Endodermal cell (in vitro differentiated cells): ENCODE results near the gene NRXN3. TPM values are rescaled to one million over a fixed set of nuclear protein-coding genes. Genes with fewer than 3 reads are reported as not detected.

Experiments used
- DNase-seq: peaks from one replicate; pipeline ENCODE4 v3.0.0-alpha.2; 2017
- H3K27ac ChIP-seq: 2 replicates; pipeline ENCODE4 v1.5.1; 2013; ENCODE audit warnings: mild to moderate bottlenecking, low read depth, low read length, moderate library complexity
- H3K27me3 ChIP-seq: 2 replicates; pipeline ENCODE4 v1.6.1; 2013; ENCODE audit warnings: mild to moderate bottlenecking, low read length, moderate library complexity; ENCODE audit not compliant: insufficient read depth, control insufficient read depth, poor library complexity, severe bottlenecking
- H3K36me3 ChIP-seq: 2 replicates; pipeline ENCODE4 v1.7.0; 2013; ENCODE audit warnings: mild to moderate bottlenecking, low read length, moderate library complexity; ENCODE audit not compliant: control insufficient read depth, insufficient read depth
- H3K4me1 ChIP-seq: one replicate; pipeline ENCODE4 v1.7.0; 2013; ENCODE audit warnings: low read length; ENCODE audit not compliant: control insufficient read depth, insufficient read depth
- H3K4me3 ChIP-seq: 2 replicates; pipeline ENCODE4 v1.5.1; 2013; ENCODE audit warnings: mild to moderate bottlenecking, low read length, moderate library complexity
- H3K9ac ChIP-seq: 2 replicates; pipeline ENCODE4 v1.6.1; 2013; ENCODE audit warnings: mild to moderate bottlenecking, low read length, moderate library complexity; ENCODE audit not compliant: poor library complexity, severe bottlenecking; ENCODE audit errors: extremely low read depth
- H3K9me3 ChIP-seq: 2 replicates; pipeline ENCODE4 v1.6.1; 2013; ENCODE audit warnings: mild to moderate bottlenecking, low read length, moderate library complexity; ENCODE audit not compliant: control insufficient read depth
- H3K27ac Mint-ChIP-seq: 2 replicates; pipeline ENCODE4 v1.8.0; 2020; ENCODE audit warnings: mixed read lengths
- H3K27me3 Mint-ChIP-seq: 2 replicates; pipeline ENCODE4 v1.8.0; 2021; ENCODE audit warnings: mild to moderate bottlenecking, mixed read lengths; ENCODE audit not compliant: insufficient read depth
- H3K36me3 Mint-ChIP-seq: 2 replicates; pipeline ENCODE4 v1.8.0; 2020; ENCODE audit warnings: low read depth, mixed read lengths
- H3K4me1 Mint-ChIP-seq: 2 replicates; pipeline ENCODE4 v1.8.0; 2020; ENCODE audit warnings: mixed read lengths
- H3K4me3 Mint-ChIP-seq: 2 replicates; pipeline ENCODE4 v1.8.0; 2020; ENCODE audit warnings: mild to moderate bottlenecking, moderate library complexity, mixed read lengths
- H3K9me3 Mint-ChIP-seq: 2 replicates; pipeline ENCODE4 v1.8.0; 2020; ENCODE audit warnings: mild to moderate bottlenecking, mixed read lengths
- WGBS, 2 experiments: methylation state at CpG; one replicate each; pipeline versions ENCODE4 v1.1.5 to v1.1.7; 2013; ENCODE audit warnings: missing lambda C conversion rate in 2 of 2, mixed read lengths in 1 of 2; ENCODE audit not compliant: insufficient coverage in 1 of 2, insufficient read length in 1 of 2; 5-methylcytosine and 5-hydroxymethylcytosine counted together
- total RNA-seq, 2 donors: library from RNA; stranded (reverse); fragmentation: NEBNext Ultra II Directional in 1 of 2; extraction: Animal tissue kit (Norgen Biotek cat#: 25700) in 1 of 2; gene quantifications; 2 replicates in 1 of 2; 3 replicates in 1 of 2; pipeline ENCODE4 v1.2.1, GENCODE V29; 2021
- TF ChIP-seq, protein P1 (sequence below): fragments of 200-600 bp; sonication (generic); conservative IDR thresholded peaks from 2 replicates; pipeline ENCODE4 v1.5.0; 2021; ENCODE audit warnings: antibody characterized with exemption, mild to moderate bottlenecking

Gene NRXN3
- total RNA-seq, 2 donors from 2014 or later = 20.9 to 21.4 TPM

- Histone ChIP-seq H3K4me1 (no peaks in the 10 kb centered on the region), H3K27me3 (no peaks in the 10 kb centered on the region), H3K9ac (no peak overlapping the region), H3K36me3 (no peaks in the 10 kb centered on the region), H3K9me3 (no peaks in the 10 kb centered on the region), H3K27ac (no peak overlapping the region), H3K4me3 (no peak overlapping the region)
- H3K36me3 Mint-ChIP-seq = no peaks in the 10 kb centered on the region
- no peak overlapping the region for H3K27ac Mint-ChIP-seq
- H3K4me3 Mint-ChIP-seq = no peak overlapping the region
- no peaks in the 10 kb centered on the region for H3K27me3 Mint-ChIP-seq
- no peak for DNase-seq
- no peaks in the 10 kb centered on the region for H3K9me3 Mint-ChIP-seq
- 90 to 93% methylated on average over 4 to 5 of the region's 5 CpGs for WGBS, 2 experiments
- TF ChIP-seq, protein P1, sequence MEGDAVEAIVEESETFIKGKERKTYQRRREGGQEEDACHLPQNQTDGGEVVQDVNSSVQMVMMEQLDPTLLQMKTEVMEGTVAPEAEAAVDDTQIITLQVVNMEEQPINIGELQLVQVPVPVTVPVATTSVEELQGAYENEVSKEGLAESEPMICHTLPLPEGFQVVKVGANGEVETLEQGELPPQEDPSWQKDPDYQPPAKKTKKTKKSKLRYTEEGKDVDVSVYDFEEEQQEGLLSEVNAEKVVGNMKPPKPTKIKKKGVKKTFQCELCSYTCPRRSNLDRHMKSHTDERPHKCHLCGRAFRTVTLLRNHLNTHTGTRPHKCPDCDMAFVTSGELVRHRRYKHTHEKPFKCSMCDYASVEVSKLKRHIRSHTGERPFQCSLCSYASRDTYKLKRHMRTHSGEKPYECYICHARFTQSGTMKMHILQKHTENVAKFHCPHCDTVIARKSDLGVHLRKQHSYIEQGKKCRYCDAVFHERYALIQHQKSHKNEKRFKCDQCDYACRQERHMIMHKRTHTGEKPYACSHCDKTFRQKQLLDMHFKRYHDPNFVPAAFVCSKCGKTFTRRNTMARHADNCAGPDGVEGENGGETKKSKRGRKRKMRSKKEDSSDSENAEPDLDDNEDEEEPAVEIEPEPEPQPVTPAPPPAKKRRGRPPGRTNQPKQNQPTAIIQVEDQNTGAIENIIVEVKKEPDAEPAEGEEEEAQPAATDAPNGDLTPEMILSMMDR = no peak
- H3K4me1 Mint-ChIP-seq = peaks cover 23% of the 10 kb centered on the region
Observed at GRCh38 chr14:78752518-78753188, 582.5 kb downstream of the NRXN3 start.

GRCh38 chr14:78754059-78754458, 583.9 kb downstream of the NRXN3 start:
- WGBS, 2 experiments = 95 to 100% methylated on average over 2 to 6 of the region's 6 CpGs
- Mint-ChIP-seq H3K27ac (no peak overlapping the region), H3K4me3 (no peak overlapping the region), H3K36me3 (no peaks in the 10 kb centered on the region), H3K9me3 (no peaks in the 10 kb centered on the region), H3K4me1 (peaks cover 36% of the 10 kb centered on the region), H3K27me3 (no peaks in the 10 kb centered on the region)
- H3K27me3 ChIP-seq = no peaks in the 10 kb centered on the region
- DNase-seq = no peak
- TF ChIP-seq, protein P1 = no peak
- no peak overlapping the region for H3K4me3 ChIP-seq
- no peak overlapping the region for H3K9ac ChIP-seq
- H3K9me3 ChIP-seq = no peaks in the 10 kb centered on the region
- H3K4me1 ChIP-seq = peaks cover 1% of the 10 kb centered on the region
- H3K27ac ChIP-seq = no peak overlapping the region
- H3K36me3 ChIP-seq = no peaks in the 10 kb centered on the region

DNA sequence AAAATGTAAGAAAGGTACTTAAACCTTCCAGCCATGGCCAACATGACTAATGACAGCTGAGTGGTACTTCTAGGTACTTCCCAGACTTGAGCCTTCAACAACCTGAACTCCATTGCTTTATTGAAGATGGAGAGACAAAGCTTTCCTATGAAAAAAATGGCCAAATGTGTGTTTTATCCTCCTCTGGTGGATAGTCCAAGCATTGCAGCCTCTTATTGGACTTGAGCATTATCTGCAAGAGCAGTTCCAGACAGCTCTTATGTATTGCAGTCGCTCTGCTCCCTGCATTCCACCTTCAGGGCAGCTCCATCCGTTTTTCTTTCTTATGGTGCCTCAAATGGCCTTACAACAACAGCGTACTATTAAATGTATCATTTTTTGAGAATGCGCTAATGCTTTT, 588.2 kb downstream of the NRXN3 start:
- Mint-ChIP-seq H3K9me3 (no peaks in the 10 kb centered on the region), H3K4me1 (peaks cover 43% of the 10 kb centered on the region), H3K4me3 (no peak overlapping the region), H3K27me3 (no peaks in the 10 kb centered on the region), H3K36me3 (no peaks in the 10 kb centered on the region), H3K27ac (no peak overlapping the region)
- Histone ChIP-seq H3K9ac (no peak overlapping the region), H3K27me3 (no peaks in the 10 kb centered on the region), H3K9me3 (no peaks in the 10 kb centered on the region), H3K27ac (no peak overlapping the region), H3K4me3 (no peak overlapping the region), H3K4me1 (peaks cover 7% of the 10 kb centered on the region), H3K36me3 (no peaks in the 10 kb centered on the region)
- WGBS, 2 experiments = 78 to 80% methylated on average over 3 to 4 of the region's 4 CpGs
- peak; percentile 72 for DNase-seq
- TF ChIP-seq, protein P1 = peak; percentile 78
